K562 (cell line): ENCODE data around the gene MAP4. TPM values are rescaled to one million over a fixed set of nuclear protein-coding genes. Genes with fewer than 3 reads are reported as not detected.
A peak's percentile ranks its signal among the peaks of the same experiment; 100 is the strongest.

Source experiments
- CCNT2 ChIP-seq: IDR thresholded peaks from 2 replicates; pipeline ENCODE4 v1.6.1; 2011; ENCODE audit warnings: borderline replicate concordance, low read depth, mild to moderate bottlenecking, moderate library complexity, mixed read lengths, low read length; ENCODE audit not compliant: insufficient read length; ENCODE audit errors: extremely low read depth
- CHD7 ChIP-seq: fragments of 200-600 bp; sonication (generic); IDR thresholded peaks from one replicate; pipeline ENCODE4 v1.6.1; 2012; ENCODE audit warnings: mild to moderate bottlenecking, low read depth, low read length, inconsistent platforms
- CREB3 ChIP-seq: fragments of 450-650 bp; conservative IDR thresholded peaks from 2 replicates; pipeline ENCODE4 v1.6.1; 2016; ENCODE audit warnings: missing genetic modification characterization, low read depth, mild to moderate bottlenecking, missing compliant biosample characterization, moderate library complexity
- CUX1 ChIP-seq: fragments of 200-800 bp; sonication (Bioruptor generic); IDR thresholded peaks from 2 replicates; pipeline ENCODE4 v1.6.1; 2016; ENCODE audit warnings: missing genetic modification characterization, missing compliant biosample characterization
- DPF2 ChIP-seq: fragments of 450-650 bp; IDR thresholded peaks from 2 replicates; pipeline ENCODE4 v1.6.1; 2016
- STAT5B ChIP-seq: fragments of 250-450 bp; sonication (Bioruptor Pico); IDR thresholded peaks from 2 replicates; pipeline ENCODE4 v1.8.0; 2021; ENCODE audit warnings: mild to moderate bottlenecking, inconsistent platforms
- ZNF449 ChIP-seq: fragments of 250-450 bp; sonication (Bioruptor Pico); IDR thresholded peaks from 2 replicates; pipeline ENCODE4 v1.8.0; 2022; ENCODE audit warnings: moderate library complexity, mild to moderate bottlenecking, inconsistent platforms
- polyA plus RNA-seq, 8 experiments: library from polyadenylated mRNA; depleted of rRNA in 4 of 8; stranded (reverse) in 5 of 8; unstranded in 3 of 8; fragments of >200 nt; fragmentation: Nextera tagmentation in 2 of 8; fragmentation: Illumina TruSeq in 1 of 8; extraction: Ambion mirVana in 2 of 8; extraction: Trizol in 1 of 8; gene quantifications; 2 replicates each; pipeline versions ENCODE4 v1.2.1 to v1.2.3, GENCODE V29; 2011 to 2014; ENCODE audit warnings: inconsistent platforms in 1 of 8, missing spikeins in 1 of 8
- total RNA-seq, 7 experiments: library from RNA; depleted of rRNA in 6 of 7; stranded (reverse); fragments of >200 nt in 6 of 7; fragmentation: Illumina TruSeq in 2 of 7; extraction: Trizol in 2 of 7; gene quantifications; 2 replicates each; pipeline versions ENCODE4 v1.2.1 to v1.2.3, GENCODE V29; 2011 to 2021; ENCODE audit warnings: low replicate concordance in 1 of 7

MAP4 gene
- total and polyA plus RNA-seq, 9 of the 15 experiments (the other 6 are each of a cell fraction or from before 2014, with no cell fraction given): 13.3 to 141 (median 36.8) TPM

GRCh38 chr3:47846186-47846879, 169.9 kb downstream of the MAP4 start (continued):
- TF ChIP-seq CHD7 (no peak), CREB3 (tag) (no peak), ZNF449 (CRISPR knock-in tag) (no peak), STAT5B (no peak), DPF2 (no peak), CCNT2 (peak; percentile 14), CUX1 (CRISPR knock-in tag) (no peak)
